NCI-H748 treated with DMSO at 0.1 percent for 48 hours (cell line): ENCODE data around the gene PEBP1.
A peak's percentile ranks its signal among the peaks of the same experiment; 100 is the strongest.

ENCODE experiments used
- DNase-seq: peaks from one replicate; lab custom pipeline; 2025; lab: John Stamatoyannopoulos, UW

Gene PEBP1

GRCh38 chr12:118136559-118137003, 657 bp downstream of the PEBP1 start:
- DNase-seq = no peak

GRCh38 chr12:118137148-118137678, 1.3 kb downstream of the PEBP1 start:
- no peak for DNase-seq

DNA sequence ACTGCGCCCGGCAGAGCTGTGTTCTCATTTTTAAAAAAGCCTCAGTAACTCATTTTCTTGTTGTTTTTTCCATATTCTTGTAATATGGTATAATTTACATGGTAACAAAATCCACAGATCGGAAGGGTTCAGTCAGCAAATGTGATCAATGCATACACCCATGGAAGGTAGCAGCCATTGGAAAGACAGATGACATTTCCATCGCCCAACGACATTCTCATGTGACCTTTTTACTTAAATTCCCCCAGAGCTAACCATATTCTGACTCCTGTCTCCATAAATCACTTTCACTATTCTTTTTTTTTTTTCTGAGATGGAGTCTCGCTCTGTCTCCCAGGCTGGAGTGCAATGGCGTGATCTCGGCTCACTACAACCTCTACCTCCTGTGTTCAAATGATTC, 4.9 kb downstream of the PEBP1 start:
- DNase-seq = no peak

DNA sequence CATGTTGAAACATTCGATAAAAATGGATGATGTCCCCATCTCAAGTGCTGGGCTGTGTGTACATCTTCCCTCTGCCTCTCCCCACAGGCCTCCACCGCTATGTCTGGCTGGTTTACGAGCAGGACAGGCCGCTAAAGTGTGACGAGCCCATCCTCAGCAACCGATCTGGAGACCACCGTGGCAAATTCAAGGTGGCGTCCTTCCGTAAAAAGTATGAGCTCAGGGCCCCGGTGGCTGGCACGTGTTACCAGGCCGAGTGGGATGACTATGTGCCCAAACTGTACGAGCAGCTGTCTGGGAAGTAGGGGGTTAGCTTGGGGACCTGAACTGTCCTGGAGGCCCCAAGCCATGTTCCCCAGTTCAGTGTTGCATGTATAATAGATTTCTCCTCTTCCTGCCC, 8.6 kb downstream of the PEBP1 start:
- no peak for DNase-seq

- DNase-seq = no peak
These were observed 9.3 kb downstream of the PEBP1 start for GRCh38 chr12:118145113-118145797.

DNA sequence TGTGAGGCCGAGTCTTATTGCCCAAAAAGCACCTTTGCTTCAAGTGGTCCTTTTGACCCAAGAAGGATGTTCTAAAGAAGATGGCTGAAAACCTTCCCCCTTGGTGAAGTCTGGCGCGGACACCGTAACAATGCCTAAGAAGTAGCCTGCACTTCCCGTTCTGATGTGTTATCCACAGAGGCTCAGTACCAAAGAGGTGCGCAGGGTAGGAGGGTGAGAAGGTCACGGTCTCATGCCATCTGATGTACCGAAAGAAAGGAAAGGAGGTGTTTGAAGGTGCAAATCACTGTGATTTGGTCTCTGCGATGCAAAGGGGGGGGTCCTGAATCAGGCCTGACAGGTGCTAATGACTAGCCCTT, 9.9 kb downstream of the PEBP1 start:
- DNase-seq = no peak

DNA sequence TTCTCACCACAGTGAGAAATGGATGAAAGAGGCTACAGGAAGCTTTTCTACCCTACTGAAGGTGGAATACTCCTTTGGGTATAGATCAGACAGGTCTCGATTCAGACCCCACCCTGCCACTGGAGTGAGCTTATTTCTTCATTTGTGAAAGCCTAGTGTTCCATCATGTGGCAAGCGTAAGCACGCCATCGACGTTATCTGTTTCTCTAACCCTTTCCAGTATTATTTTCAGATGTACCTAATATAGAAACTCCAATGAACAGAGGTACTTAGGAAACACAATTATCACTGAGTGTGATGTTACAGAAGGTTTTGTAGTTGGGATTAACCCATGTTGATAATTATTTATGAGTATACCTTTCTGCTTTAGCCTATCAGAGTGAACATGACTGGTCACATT, 12.4 kb downstream of the PEBP1 start:
- DNase-seq = no peak

DNA sequence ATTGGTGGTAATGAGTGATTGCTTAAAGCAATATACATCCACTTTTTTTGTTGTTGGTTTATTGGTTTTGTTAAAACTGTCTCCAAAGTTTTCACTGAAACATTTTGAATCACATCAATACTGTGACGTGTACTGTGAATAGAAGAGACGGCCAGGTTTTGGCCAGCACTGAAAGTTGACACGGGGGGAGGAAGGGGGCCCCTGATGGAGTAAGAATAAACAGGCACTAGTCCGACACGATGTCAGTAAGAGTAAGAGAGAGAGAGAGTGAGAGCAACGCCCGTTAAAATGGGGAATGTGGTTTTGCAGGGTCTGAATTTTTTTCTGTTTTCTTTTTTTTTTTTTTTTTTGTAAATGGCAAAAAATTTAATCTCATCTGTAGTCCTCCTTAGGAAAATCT, 14.7 kb downstream of the PEBP1 start:
- DNase-seq = no peak

DNA sequence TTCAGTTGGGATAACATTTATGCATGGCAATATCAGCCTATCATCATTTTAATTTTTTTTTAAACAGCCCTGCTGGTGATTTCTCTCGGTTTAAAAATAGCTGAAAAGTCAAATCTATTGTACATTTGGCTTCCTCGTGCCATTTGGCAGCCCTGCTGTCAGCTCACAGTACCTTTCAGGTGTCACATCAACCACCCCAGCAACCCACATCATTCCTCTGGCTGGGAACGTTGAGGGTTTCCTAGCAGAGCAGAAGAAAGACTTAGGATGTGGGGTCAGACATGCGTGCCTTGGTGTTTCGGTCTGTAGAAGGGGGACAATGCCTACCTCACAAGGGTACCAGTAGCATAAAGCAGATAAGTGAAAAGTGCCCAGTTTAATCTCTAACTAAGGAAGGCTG, 15.8 kb downstream of the PEBP1 start:
- no peak for DNase-seq

DNA sequence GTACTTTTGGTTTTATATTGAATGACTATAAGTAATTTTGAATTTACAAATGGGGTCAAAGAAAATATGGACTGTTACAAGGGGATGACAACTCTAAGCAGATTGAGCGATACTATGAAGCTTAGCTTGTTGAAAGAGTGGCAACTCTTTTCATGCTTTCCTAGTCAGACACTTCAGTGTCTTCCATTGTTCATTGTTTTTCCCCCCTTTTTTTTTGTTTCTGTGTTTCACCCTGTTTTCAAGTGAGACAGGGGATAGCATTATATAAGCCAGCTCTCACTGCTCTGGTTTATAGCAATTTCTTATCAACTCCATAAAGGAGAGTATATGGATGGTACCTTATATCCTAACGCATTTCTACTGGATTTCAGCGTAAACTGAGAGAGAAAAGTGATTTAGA, 24.6 kb downstream of the PEBP1 start:
- no peak for DNase-seq

GRCh38 chr12:118164798-118165486, 29.0 kb downstream of the PEBP1 start:
- no peak for DNase-seq

DNA sequence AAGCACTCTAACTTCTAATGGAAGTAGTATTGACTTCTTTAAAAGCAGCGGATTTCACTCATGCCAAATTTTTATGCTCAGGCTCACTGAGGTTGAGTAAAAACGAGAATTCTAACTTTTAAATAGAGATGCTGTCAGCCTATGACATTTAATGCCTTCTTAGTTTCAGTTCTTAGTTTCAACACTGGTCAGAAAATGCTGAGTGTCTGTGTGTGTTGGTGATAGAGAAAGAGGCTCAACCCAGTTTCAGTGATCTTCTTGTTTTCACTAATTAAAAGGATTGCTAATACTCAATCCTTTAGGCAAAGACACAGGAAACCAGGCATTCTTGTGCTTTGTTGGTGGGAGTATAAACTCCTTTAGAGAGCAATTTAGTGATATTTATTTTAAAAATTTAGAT, 31.0 kb downstream of the PEBP1 start:
- DNase-seq = no peak

DNA sequence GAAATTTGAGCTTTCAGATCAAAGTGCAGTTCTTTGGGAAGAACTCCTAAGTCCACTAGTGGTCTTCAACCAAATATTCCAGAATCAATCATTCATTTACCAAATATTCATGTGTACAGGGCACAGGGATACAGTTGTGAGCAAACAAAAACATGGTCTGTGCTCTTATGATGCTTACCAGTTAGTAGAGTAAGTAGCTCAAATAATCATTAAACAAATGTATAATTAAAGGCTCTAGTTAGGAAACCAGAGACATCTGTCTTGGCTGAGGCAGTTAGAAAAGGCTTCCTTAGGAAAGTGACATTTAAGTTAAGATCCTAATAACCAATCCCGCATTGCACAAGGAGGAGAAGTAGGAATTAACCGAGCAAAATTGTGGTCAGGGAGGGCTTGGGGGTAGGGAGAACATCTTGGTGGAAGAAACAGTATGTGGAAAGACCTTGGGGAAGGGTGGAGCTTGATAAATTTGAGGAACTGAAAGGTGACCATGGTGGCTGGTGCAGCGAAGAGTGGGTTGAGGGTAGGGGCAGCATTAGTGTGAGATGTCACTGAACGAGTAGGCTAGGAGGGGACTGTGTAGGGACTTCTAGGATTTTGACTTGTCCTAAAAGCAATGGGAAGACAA, 40.0 kb downstream of the PEBP1 start:
- no peak for DNase-seq

DNA sequence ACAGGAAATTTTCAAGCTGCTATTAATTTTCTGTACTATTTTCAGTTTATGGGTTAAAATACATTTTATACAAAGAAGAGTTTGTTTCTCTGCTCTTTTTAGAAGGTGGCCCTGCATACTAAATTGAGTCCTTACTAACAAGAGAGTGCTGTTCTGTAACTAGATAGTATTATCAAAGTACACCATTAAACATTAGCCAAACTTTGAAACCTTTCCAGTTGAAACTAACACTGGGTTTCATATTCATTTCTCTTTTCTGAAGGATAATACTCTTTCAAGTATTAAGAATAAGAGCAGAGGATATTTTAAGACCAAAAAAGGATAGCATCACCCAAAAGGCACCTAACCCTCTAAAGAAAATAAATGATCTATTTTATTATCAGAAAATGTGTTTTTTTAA, 47.2 kb downstream of the PEBP1 start:
- DNase-seq = no peak

DNA sequence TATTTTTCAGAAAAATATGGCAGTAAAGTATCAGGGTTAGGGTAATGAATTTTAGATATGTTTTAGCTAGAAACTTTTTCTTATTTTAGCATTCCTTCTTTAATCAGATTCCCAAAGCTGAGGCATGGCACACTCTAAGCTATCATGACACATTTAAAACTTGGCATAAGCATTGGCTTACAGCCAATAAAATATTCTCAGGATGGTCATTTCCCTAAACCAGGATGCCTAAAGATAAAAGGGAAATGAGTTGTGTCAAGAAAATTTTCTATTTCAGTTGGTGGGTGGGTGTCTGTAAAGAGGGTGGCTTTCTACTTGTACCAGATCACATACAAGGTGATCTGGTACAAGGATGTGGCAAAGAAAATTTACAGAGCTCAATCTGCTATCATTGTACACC, 47.8 kb downstream of the PEBP1 start:
- DNase-seq = no peak

- no peak for DNase-seq
These were observed 49.9 kb downstream of the PEBP1 start for GRCh38 chr12:118185602-118186397.

DNA sequence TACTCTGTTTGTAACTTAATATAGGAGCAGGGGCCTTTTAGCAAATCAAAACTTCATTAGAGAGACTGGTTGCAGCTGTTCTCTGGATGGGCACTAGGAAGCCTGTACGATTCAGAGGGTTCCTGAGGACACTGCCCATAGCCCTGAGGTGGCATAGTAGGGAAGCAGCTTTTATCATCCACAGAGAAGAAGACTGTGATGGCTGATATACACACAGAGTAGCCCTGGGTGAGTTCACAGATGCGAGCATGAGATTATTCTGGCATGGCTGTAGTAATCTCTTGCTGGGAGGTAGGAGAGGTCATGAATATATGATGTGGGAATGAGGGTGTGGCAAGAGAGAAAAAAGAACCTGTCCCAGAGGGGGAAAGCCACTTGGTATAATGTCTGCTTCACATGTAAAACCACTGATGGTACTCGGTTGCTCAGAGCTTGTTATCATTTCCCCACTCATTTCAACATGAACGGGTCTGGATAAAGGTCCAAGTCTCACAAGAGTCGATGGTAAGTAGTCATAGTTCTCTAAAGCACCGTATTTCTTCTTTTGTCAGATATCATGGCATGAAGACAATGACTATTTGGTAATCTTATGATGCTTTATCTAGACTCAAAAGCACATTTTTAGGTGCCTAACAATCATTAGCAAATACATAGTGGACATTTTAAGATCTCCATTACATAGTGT, 52.0 kb downstream of the PEBP1 start:
- no peak for DNase-seq

DNA sequence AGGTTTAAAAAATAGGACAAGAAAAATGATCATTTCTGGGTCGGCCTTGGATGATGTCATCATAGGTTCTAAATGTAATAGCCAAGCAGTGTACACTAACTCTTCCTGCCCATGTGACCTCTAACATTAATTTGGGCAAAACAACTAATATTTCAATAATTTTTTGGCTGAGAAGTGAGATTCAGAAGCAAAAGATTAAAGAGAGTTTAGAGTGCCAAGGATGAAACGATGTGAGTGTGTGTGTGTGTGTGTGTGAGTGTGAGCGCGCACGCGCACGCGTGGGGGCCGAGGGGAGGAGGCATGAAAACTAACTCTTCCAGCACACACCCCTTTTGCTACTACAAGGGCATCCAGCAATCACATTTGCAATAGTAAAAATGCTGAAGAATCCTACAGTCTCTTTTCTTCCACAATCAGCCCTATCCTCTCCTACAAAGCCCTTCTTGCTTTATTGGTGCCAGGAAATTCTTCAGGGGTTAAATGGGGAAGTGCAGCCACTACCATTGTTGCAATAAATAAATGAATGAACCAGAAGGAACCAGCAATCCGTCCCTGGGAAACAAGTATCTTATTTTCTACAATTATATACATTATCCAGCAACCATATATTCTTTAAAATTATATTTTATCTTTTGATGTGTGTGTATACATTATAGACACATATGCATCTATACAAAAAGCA, 52.9 kb downstream of the PEBP1 start:
- DNase-seq = peak; percentile 24

DNA sequence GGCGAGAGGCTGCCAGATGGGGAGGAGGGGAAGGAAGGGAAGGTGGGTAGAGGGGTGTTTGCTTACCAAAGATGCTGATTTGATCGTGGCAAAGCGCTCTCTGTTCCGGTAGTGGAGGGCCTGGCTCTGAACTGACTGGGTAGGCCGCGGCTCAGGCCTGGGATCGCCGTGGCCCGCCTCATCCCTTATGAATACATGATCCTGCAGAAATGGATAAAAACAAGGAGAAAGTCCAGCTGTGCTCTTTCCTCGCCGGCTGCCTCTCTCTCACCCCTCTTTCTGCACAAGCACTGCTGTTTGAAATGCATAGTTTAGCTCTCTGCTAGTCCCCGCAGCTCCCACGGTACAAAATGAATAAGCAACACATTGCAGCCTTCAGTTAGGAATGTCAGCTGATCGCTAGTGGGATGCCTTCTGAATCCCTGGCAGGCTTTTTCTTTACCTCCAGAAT, 53.8 kb downstream of the PEBP1 start:
- DNase-seq = peak; percentile 59

DNA sequence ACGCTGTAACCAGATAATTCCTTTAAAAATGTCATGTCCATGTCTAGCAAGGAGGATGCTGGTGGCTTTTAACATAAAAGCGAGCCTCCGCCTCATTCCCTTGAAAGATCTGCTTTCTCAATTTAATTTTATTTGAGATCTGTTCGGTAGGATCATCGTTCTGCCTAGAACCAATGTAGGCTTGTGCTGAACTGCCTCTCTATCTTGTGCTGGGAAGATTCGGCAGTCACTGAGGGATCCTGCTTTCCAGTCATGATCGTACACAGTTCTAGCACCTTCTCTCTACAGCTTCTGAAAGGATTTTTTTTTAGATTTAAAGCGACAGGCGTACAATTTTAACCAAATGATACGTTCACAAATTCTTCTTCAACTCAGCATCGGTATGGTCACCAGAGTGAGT, 54.3 kb downstream of the PEBP1 start:
- peak; percentile 44 for DNase-seq

DNA sequence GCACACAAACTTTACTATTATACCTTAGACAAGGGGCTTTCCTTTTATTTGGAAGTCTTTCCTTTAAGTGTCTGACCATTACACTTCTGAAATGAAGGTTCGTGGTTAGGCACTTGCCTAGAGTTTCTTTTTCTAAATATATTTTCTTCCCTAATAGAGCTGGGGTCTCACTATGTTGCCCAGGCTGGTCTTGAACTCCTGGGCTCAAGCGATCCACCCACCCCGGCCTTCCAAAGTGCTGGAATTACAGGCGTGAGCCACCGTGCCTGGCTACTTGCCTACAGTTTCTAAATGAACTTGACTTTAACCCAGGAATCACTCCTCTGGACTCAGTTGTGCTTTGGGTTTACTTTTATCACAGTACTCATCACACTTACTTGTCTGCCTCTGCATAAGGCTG, 57.6 kb downstream of the PEBP1 start:
- no peak for DNase-seq
